HepG2 (cell line): Measurements from ENCODE around the gene RILP. TPM values are rescaled to one million over a fixed set of nuclear protein-coding genes. Genes with fewer than 3 reads are reported as not detected.
A peak's percentile ranks its signal among the peaks of the same experiment; 100 is the strongest.

Experiments
- AGO1 ChIP-seq: fragments of 200-400 bp; formaldehyde crosslinking; IDR thresholded peaks from 2 replicates; pipeline ENCODE4 v1.6.1; 2017; ENCODE audit warnings: mild to moderate bottlenecking, low read depth, low read length, moderate library complexity; ENCODE audit not compliant: poor library complexity, severe bottlenecking
- ARID2 ChIP-seq: sonication (generic); formaldehyde crosslinking; IDR thresholded peaks from 2 replicates; pipeline ENCODE4 v1.8.1; 2022; ENCODE audit warnings: mild to moderate bottlenecking, missing genetic modification reagents, borderline replicate concordance
- EHMT2 ChIP-seq: fragments of 200-600 bp; sonication (generic); IDR thresholded peaks from 2 replicates; pipeline ENCODE4 v1.7.0; 2017; ENCODE audit warnings: antibody characterized with exemption, low read depth, low read length, borderline replicate concordance
- GABPB1 ChIP-seq: IDR thresholded peaks from 2 replicates; pipeline ENCODE4 v1.6.1; 2016; ENCODE audit warnings: mild to moderate bottlenecking, missing genetic modification reagents, moderate library complexity, missing compliant biosample characterization
- KDM5A ChIP-seq: fragments of 200-600 bp; sonication (generic); IDR thresholded peaks from 2 replicates; pipeline ENCODE4 v1.7.0; 2018; ENCODE audit warnings: antibody characterized with exemption, mild to moderate bottlenecking, low read length, borderline replicate concordance
- NFKB2 ChIP-seq: sonication (generic); formaldehyde crosslinking; IDR thresholded peaks from 2 replicates; pipeline ENCODE4 v1.4.0; 2020; ENCODE audit warnings: missing genetic modification reagents, borderline replicate concordance
- RBFOX2 ChIP-seq: fragments of 200-400 bp; formaldehyde crosslinking; IDR thresholded peaks from 2 replicates; pipeline ENCODE4 v1.6.1; 2017; ENCODE audit warnings: low read depth, mild to moderate bottlenecking, low read length
- RBM22 ChIP-seq: fragments of 200-400 bp; formaldehyde crosslinking; optimal IDR thresholded peaks from 2 replicates; pipeline ENCODE3; 2017; ENCODE audit warnings: mild to moderate bottlenecking, low read length, moderate library complexity
- ZEB1 ChIP-seq: IDR thresholded peaks from 2 replicates; pipeline ENCODE4 v1.6.1; 2012; ENCODE audit warnings: mild to moderate bottlenecking, low read depth, inconsistent platforms; ENCODE audit not compliant: insufficient replicate concordance
- ZFP62 ChIP-seq: sonication (generic); formaldehyde crosslinking; IDR thresholded peaks from 2 replicates; pipeline ENCODE4 v1.4.0; 2020; ENCODE audit warnings: missing genetic modification reagents
- ZMYM3 ChIP-seq: sonication (generic); formaldehyde crosslinking; IDR thresholded peaks from 2 replicates; pipeline ENCODE4 v1.5.1; 2020; ENCODE audit warnings: mild to moderate bottlenecking, missing genetic modification reagents
- polyA plus RNA-seq, 8 experiments: library from polyadenylated mRNA; depleted of rRNA in 3 of 8; stranded (reverse) in 7 of 8; unstranded in 1 of 8; fragments of >200 nt; fragmentation: Illumina TruSeq in 4 of 8; extraction: Trizol in 4 of 8; gene quantifications; 2 replicates each; pipeline versions ENCODE4 v1.2.1 to v1.2.3, GENCODE V29; 2011 to 2016; ENCODE audit warnings: low read depth in 4 of 8, missing spikeins in 1 of 8, mixed read lengths in 1 of 8; ENCODE audit not compliant: insufficient read depth in 1 of 8
- total RNA-seq, 5 experiments: library from RNA; depleted of rRNA; stranded (reverse); fragments of >200 nt; fragmentation: Illumina TruSeq; extraction: Trizol; gene quantifications; 2 replicates each; pipeline ENCODE4 v1.2.3, GENCODE V29; 2016; ENCODE audit warnings: low read depth in 1 of 5
- TF ChIP-seq, protein P1 (sequence below): sonication (generic); formaldehyde crosslinking; IDR thresholded peaks from 2 replicates; pipeline ENCODE4 v1.8.1; 2023; ENCODE audit warnings: mild to moderate bottlenecking, missing genetic modification reagents, borderline replicate concordance
- TF ChIP-seq, protein P2 (sequence below): sonication (generic); formaldehyde crosslinking; IDR thresholded peaks from 2 replicates; pipeline ENCODE4 v1.4.0; 2020; ENCODE audit warnings: mild to moderate bottlenecking, low read depth, missing genetic modification reagents
- TF ChIP-seq, protein P3 (sequence below): sonication (generic); formaldehyde crosslinking; IDR thresholded peaks from 2 replicates; pipeline ENCODE4 v1.5.1; 2020; ENCODE audit warnings: missing genetic modification reagents, mild to moderate bottlenecking, borderline replicate concordance
- TF ChIP-seq, protein P4 (sequence below): sonication (generic); formaldehyde crosslinking; IDR thresholded peaks from 2 replicates; pipeline ENCODE4 v1.4.0; 2020; ENCODE audit warnings: low read depth, missing genetic modification reagents
- TF ChIP-seq, protein P5 (sequence below): sonication (generic); formaldehyde crosslinking; IDR thresholded peaks from 2 replicates; pipeline ENCODE4 v1.5.1; 2020; ENCODE audit warnings: mild to moderate bottlenecking, missing genetic modification reagents, moderate library complexity

The RILP gene
- total and polyA plus RNA-seq, 2 of the 13 experiments (the other 11 are each of a cell fraction or from before 2014, with no cell fraction given) = 6.6 to 8.1 TPM

DNA sequence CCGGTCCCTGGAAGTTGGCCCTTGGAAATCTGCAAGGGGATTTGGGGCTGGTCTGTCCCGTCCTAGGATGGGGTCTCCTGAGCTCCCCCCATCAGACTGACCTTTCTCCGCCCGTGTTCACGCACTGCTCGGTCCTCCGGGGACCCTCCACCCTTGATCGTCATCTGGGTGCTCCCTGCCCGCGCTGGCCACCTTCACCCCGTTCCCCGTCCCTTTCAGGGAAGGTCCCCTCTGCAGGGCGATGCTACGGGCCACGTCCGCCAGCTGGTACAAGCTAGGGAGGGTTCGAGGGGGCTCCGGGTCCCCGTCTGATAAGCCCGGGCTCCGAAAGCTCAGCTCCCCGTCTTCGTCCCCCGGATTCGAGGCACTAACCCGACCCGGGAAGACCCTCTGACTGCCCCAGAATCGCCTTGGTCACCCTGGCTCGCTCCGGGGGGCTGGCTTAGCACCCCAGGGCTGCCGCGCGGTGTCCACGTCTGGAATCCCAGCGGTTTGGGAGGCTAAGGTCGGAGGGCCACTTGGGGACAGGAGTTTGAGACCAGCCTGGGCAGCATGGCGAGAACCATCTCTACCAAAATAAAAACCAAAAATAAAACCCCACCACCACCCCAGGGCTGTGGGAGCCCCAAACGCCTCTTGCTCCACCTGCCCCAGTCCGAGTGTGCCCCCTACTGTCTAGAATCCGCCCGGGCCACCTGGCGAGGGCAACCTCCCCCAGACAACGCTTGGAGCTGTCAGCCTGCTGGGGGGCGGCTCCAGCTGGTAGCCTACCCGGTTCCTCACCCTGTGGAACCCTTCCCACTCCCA, 20.0 kb downstream of the RILP start (continued):
- TF ChIP-seq ZEB1 = no peak
- TF ChIP-seq RBM22 = no peak
- no peak for TF ChIP-seq ZFP62 (CRISPR knock-in tag)
- TF ChIP-seq, protein P1, sequence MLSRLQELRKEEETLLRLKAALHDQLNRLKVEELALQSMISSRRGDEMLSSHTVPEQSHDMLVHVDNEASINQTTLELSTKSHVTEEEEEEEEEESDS (CRISPR knock-in tag) = no peak
- no peak for TF ChIP-seq ZMYM3
- TF ChIP-seq KDM5A = no peak
- TF ChIP-seq, protein P2, sequence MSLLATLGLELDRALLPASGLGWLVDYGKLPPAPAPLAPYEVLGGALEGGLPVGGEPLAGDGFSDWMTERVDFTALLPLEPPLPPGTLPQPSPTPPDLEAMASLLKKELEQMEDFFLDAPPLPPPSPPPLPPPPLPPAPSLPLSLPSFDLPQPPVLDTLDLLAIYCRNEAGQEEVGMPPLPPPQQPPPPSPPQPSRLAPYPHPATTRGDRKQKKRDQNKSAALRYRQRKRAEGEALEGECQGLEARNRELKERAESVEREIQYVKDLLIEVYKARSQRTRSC (CRISPR knock-in tag) = no peak
- TF ChIP-seq, protein P3, sequence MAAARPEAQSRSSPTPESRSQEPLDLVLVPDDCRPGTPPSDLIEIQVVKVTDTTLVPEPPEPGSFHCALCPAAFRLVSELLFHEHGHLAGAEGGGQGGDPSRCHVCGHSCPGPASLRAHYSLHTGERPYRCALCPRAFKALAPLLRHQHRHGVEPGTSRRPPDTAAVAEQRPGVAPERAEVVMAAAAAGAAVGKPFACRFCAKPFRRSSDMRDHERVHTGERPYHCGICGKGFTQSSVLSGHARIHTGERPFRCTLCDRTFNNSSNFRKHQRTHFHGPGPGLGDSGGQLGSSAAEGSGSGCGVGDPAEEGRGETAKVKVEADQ (CRISPR knock-in tag) = no peak
- TF ChIP-seq, protein P4, sequence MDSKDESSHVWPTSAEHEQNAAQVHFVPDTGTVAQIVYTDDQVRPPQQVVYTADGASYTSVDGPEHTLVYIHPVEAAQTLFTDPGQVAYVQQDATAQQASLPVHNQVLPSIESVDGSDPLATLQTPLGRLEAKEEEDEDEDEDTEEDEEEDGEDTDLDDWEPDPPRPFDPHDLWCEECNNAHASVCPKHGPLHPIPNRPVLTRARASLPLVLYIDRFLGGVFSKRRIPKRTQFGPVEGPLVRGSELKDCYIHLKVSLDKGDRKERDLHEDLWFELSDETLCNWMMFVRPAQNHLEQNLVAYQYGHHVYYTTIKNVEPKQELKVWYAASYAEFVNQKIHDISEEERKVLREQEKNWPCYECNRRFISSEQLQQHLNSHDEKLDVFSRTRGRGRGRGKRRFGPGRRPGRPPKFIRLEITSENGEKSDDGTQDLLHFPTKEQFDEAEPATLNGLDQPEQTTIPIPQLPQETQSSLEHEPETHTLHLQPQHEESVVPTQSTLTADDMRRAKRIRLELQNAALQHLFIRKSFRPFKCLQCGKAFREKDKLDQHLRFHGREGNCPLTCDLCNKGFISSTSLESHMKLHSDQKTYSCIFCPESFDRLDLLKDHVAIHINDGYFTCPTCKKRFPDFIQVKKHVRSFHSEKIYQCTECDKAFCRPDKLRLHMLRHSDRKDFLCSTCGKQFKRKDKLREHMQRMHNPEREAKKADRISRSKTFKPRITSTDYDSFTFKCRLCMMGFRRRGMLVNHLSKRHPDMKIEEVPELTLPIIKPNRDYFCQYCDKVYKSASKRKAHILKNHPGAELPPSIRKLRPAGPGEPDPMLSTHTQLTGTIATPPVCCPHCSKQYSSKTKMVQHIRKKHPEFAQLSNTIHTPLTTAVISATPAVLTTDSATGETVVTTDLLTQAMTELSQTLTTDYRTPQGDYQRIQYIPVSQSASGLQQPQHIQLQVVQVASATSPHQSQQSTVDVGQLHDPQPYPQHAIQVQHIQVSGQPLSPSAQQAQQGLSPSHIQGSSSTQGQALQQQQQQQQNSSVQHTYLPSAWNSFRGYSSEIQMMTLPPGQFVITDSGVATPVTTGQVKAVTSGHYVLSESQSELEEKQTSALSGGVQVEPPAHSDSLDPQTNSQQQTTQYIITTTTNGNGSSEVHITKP = no peak
- 0 out of 2 replicates have a peak, but pooled peaks have one; percentile 38 for TF ChIP-seq NFKB2 (CRISPR knock-in tag)
- TF ChIP-seq, protein P5, sequence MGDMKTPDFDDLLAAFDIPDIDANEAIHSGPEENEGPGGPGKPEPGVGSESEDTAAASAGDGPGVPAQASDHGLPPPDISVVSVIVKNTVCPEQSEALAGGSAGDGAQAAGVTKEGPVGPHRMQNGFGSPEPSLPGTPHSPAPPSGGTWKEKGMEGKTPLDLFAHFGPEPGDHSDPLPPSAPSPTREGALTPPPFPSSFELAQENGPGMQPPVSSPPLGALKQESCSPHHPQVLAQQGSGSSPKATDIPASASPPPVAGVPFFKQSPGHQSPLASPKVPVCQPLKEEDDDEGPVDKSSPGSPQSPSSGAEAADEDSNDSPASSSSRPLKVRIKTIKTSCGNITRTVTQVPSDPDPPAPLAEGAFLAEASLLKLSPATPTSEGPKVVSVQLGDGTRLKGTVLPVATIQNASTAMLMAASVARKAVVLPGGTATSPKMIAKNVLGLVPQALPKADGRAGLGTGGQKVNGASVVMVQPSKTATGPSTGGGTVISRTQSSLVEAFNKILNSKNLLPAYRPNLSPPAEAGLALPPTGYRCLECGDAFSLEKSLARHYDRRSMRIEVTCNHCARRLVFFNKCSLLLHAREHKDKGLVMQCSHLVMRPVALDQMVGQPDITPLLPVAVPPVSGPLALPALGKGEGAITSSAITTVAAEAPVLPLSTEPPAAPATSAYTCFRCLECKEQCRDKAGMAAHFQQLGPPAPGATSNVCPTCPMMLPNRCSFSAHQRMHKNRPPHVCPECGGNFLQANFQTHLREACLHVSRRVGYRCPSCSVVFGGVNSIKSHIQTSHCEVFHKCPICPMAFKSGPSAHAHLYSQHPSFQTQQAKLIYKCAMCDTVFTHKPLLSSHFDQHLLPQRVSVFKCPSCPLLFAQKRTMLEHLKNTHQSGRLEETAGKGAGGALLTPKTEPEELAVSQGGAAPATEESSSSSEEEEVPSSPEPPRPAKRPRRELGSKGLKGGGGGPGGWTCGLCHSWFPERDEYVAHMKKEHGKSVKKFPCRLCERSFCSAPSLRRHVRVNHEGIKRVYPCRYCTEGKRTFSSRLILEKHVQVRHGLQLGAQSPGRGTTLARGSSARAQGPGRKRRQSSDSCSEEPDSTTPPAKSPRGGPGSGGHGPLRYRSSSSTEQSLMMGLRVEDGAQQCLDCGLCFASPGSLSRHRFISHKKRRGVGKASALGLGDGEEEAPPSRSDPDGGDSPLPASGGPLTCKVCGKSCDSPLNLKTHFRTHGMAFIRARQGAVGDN (CRISPR knock-in tag) = peak; percentile 56
- 0 out of 2 replicates have a peak, but pooled peaks have one; percentile 4 for TF ChIP-seq GABPB1 (CRISPR knock-in tag)
- no peak for TF ChIP-seq RBFOX2
- no peak for TF ChIP-seq ARID2 (CRISPR knock-in tag)
- TF ChIP-seq EHMT2 = no peak
- TF ChIP-seq AGO1 = no peak
